Heart left ventricle (tissue), 16 donors: ENCODE data around the gene NPNT. TPM values are rescaled to one million over a fixed set of nuclear protein-coding genes. Genes with fewer than 3 reads are reported as not detected.

Source experiments
- ATAC-seq, 4 donors: fragments of 200-7000 bp; cut with Tn5 transposase; one replicate each; pipeline ENCODE4 v1.9.1; 2020 to 2022; ENCODE audit warnings: moderate library complexity in 4 of 4, mild to moderate bottlenecking in 3 of 4, moderate number of reproducible peaks in 1 of 4
- DNase-seq, 5 donors: peaks; one replicate each; pipeline ENCODE4 v3.0.0-alpha.2; 2020
- H3K27ac ChIP-seq, 12 donors: fragments of 200-600 bp; sonication (generic) in 4 of 12; one replicate each; pipeline versions ENCODE4 v1.5.0 to v1.8.0; 2016 to 2022; ENCODE audit warnings: mild to moderate bottlenecking in 2 of 12
- H3K27me3 ChIP-seq, 9 donors: fragments of 200-600 bp; sonication (generic) in 2 of 9; one replicate each; pipeline versions ENCODE4 v1.5.1 to v1.8.0; 2016 to 2022; ENCODE audit warnings: mild to moderate bottlenecking in 3 of 9
- H3K36me3 ChIP-seq, 9 donors: fragments of 200-600 bp; sonication (generic) in 2 of 9; one replicate each; pipeline versions ENCODE4 v1.5.0 to v1.8.0; 2018 to 2022; ENCODE audit warnings: mild to moderate bottlenecking in 2 of 9
- H3K4me1 ChIP-seq, 12 donors: fragments of 200-600 bp; sonication (generic) in 4 of 12; one replicate each; pipeline versions ENCODE4 v1.5.0 to v1.8.0; 2016 to 2022; ENCODE audit warnings: mild to moderate bottlenecking in 3 of 12
- H3K4me3 ChIP-seq, 12 donors: fragments of 200-600 bp; sonication (generic) in 4 of 12; one replicate each; pipeline versions ENCODE4 v1.5.0 to v1.8.0; 2017 to 2022; ENCODE audit warnings: mild to moderate bottlenecking in 9 of 12, moderate library complexity in 4 of 12
- H3K9me3 ChIP-seq, 12 donors: fragments of 200-600 bp; sonication (generic) in 4 of 12; one replicate each; pipeline versions ENCODE4 v1.5.0 to v1.8.0; 2016 to 2022; ENCODE audit warnings: mild to moderate bottlenecking in 1 of 12
- CTCF ChIP-seq, 12 donors: fragments of 200-600 bp; sonication (generic) in 4 of 12; IDR thresholded peaks; one replicate each; pipeline versions ENCODE4 v1.5.0 to v1.8.0; 2018 to 2022; ENCODE audit warnings: antibody characterized with exemption in 12 of 12, mild to moderate bottlenecking in 5 of 12
- POLR2A ChIP-seq, 2 donors: fragments of 450-650 bp; IDR thresholded peaks; one replicate each; pipeline ENCODE4 v1.6.1; 2017; ENCODE audit warnings: antibody characterized with exemption in 2 of 2, mild to moderate bottlenecking in 2 of 2, moderate library complexity in 2 of 2
- WGBS, 4 donors: extraction: QIAGEN DNeasy Blood & Tissue Kit in 2 of 4; methylation state at CpG; one replicate each; pipeline versions ENCODE4 v1.1.5 to v1.1.7; 2013 to 2018; 5-methylcytosine and 5-hydroxymethylcytosine counted together
- intact Hi-C, 10 donors: fragments of 100-400 bp; cut with DNase I; formaldehyde crosslinking; loops; one replicate each; pipeline versions ENCODE4 v1.11.1 to v1.14.2; 2022
- polyA plus RNA-seq, 2 donors: library from polyadenylated mRNA; stranded (reverse); fragments of 200-250 nt; gene quantifications; one replicate each; pipeline ENCODE4 v1.2.3, GENCODE V29; 2013
- total RNA-seq, 9 donors: library from RNA; depleted of rRNA in 2 of 9; stranded (reverse); fragments of >200 nt in 2 of 9; fragmentation: NEBNext Ultra II Directional in 3 of 9; extraction: Animal tissue kit (Norgen Biotek cat#: 25700) in 3 of 9; gene quantifications; one replicate each; pipeline versions ENCODE4 v1.1.0 to v1.2.4, GENCODE V29; 2016 to 2023
- donor health status: ischemic (EF 13 %, LVEDD 7.1; RV severe dilation, severe dysfunction).
- donor health status: healthy with polysubstance abuse.
- donor health status: DM: no; HTN: yes; CAD: no.
- donor health status: DM: no; HTN: no; CAD: no.
- donor health status: ischemic (EF 25% LVEDD 6.9; RV normal size, moderate dysfunction).
- donor health status: ischemic (EF 25% LVEDD 5.7; RV mildly dilated, moderate dysfunction).
- donor health status: healthy.
- donor health status: DM: yes; HTN: yes; CAD: no.
- donor health status: ischemic (EF 35%, LVEDD 5.7; RV mildly dilated, moderate dysfunction).
- donor health status: nonischemic (EF 11% LVEDD 7.7; RV severe dilation, severe dysfunction).
- donor health status: DM: yes; HTN: yes; CAD: no.
- donor health status: PGD.
- donor health status: ischemic (EF 29% LVEDD 5.4; RV normal size, mild dysfunction).
- donor health status: nonischemic (EF 23%, LVEDD 6.1; RV moderate dilation, normal function).

NPNT gene
- total and polyA plus RNA-seq, 11 donors = 1.7 to 32.7 (median 10.9) TPM

- intact Hi-C loops = no loop called here
- no peak overlapping the region for H3K27ac ChIP-seq
- no peak for TF ChIP-seq POLR2A (IDR thresholded peaks at IDR 0.05)
- no peaks in the 10 kb centered on the region for H3K27me3 ChIP-seq
- WGBS, 4 donors = 67 to 78% (median 70%) methylated on average over 3 of the region's 3 CpGs
- H3K4me1 ChIP-seq = peaks cover 0 to 8% (median 0%) of the 10 kb centered on the region in 12 donors
- no peak overlapping the region for H3K4me3 ChIP-seq
- no peaks in the 10 kb centered on the region for H3K36me3 ChIP-seq
- H3K9me3 ChIP-seq = no peaks in the 10 kb centered on the region
- no peak for DNase-seq
- ATAC-seq = no peak
Observed at GRCh38 chr4:105952591-105952990, 57.3 kb downstream of the NPNT start.

- no peaks in the 10 kb centered on the region for H3K36me3 ChIP-seq
- H3K4me3 ChIP-seq = no peak overlapping the region
- intact Hi-C loops = no loop called here
- ATAC-seq (no peak), DNase-seq (no peak)
- H3K27ac ChIP-seq = no peak overlapping the region
- H3K4me1 ChIP-seq = peaks cover 0 to 8% (median 0%) of the 10 kb centered on the region in 12 donors
- no peaks in the 10 kb centered on the region for H3K27me3 ChIP-seq
- TF ChIP-seq POLR2A (IDR thresholded peaks at IDR 0.05) = no peak
- no peak for TF ChIP-seq CTCF (IDR thresholded peaks at IDR 0.05)
- no peaks in the 10 kb centered on the region for H3K9me3 ChIP-seq
- WGBS, 4 donors = 41 to 69% (median 58%) methylated on average over 4 of the region's 4 CpGs
Observed at GRCh38 chr4:105956569-105956968, 61.3 kb downstream of the NPNT start.

- Histone ChIP-seq H3K27ac (no peak overlapping the region), H3K4me3 (no peak overlapping the region), H3K36me3 (no peaks in the 10 kb centered on the region), H3K9me3 (no peaks in the 10 kb centered on the region), H3K27me3 (no peaks in the 10 kb centered on the region), H3K4me1 (peaks cover 0 to 8% (median 0%) of the 10 kb centered on the region in 12 donors)
- no peak for DNase-seq
- 82 to 88% (median 85%) methylated on average over 4 of the region's 4 CpGs for WGBS, 4 donors
- no peak for TF ChIP-seq CTCF (IDR thresholded peaks at IDR 0.05)
- TF ChIP-seq POLR2A (IDR thresholded peaks at IDR 0.05) = no peak
- intact Hi-C loops = no loop called here
- no peak for ATAC-seq
Observed at GRCh38 chr4:105957680-105958079, 62.4 kb downstream of the NPNT start.

GRCh38 chr4:105963461-105964400 lies 68.5 kb downstream of the NPNT start:
- intact Hi-C loops = no loop called here

More at GRCh38 chr4:105963461-105964400, 68.5 kb downstream of the NPNT start:
- no peaks in the 10 kb centered on the region for H3K27me3 ChIP-seq
- DNase-seq (no peak), ATAC-seq (no peak)
- 71 to 81% (median 75%) methylated on average over 3 of the region's 3 CpGs for WGBS, 4 donors
- H3K4me3 ChIP-seq = no peak overlapping the region
- H3K9me3 ChIP-seq = no peaks in the 10 kb centered on the region
- no peak overlapping the region for H3K27ac ChIP-seq
- H3K4me1 ChIP-seq = peaks cover 0 to 26% (median 14%) of the 10 kb centered on the region in 12 donors
- no peaks in the 10 kb centered on the region for H3K36me3 ChIP-seq
- TF ChIP-seq CTCF (IDR thresholded peaks at IDR 0.05) = no peak
- no peak for TF ChIP-seq POLR2A (IDR thresholded peaks at IDR 0.05)
